ENCODE results near the gene UBE4B. TPM values are rescaled to one million over a fixed set of nuclear protein-coding genes. Genes with fewer than 3 reads are reported as not detected.
"Not testable (repeated sequence)": the region's sequence is repeated elsewhere in the genome, so short reads cannot be mapped to it uniquely, and the experiment has no call there.

Gene UBE4B
- total RNA-seq, 1 donor from 2014 or later: 47.1 TPM

- TF ChIP-seq CTCF (IDR thresholded peaks at IDR 0.05; ENCODE audit: insufficient read depth, low read length, poor library complexity, severe bottlenecking): no peak
- DNase-seq (ENCODE audit: low read depth): no peak
- H3K36me3 ChIP-seq (ENCODE audit: control insufficient read depth, insufficient read depth, low read length): no peaks in the 10 kb centered on the region
- H3K4me3 ChIP-seq (ENCODE audit: low read depth, low read length): no peak overlapping the region
- H3K27me3 ChIP-seq (ENCODE audit: control insufficient read depth, insufficient read depth, low read length): no peaks in the 10 kb centered on the region
These were observed 180.5 kb downstream of the UBE4B start for GRCh38 chr1:10213186-10213705.

GRCh38 chr1:10216090-10216749 lies 183.5 kb downstream of the UBE4B start:
- no peak for TF ChIP-seq CTCF (IDR thresholded peaks at IDR 0.05; ENCODE audit: insufficient read depth, low read length, poor library complexity, severe bottlenecking)
- Histone ChIP-seq H3K36me3 (ENCODE audit: control insufficient read depth, insufficient read depth, low read length) (no peaks in the 10 kb centered on the region), H3K27me3 (ENCODE audit: control insufficient read depth, insufficient read depth, low read length) (no peaks in the 10 kb centered on the region), H3K4me3 (ENCODE audit: low read depth, low read length) (no peak overlapping the region)
- no peak for DNase-seq (ENCODE audit: low read depth)

- Histone ChIP-seq H3K4me3 (ENCODE audit: low read depth, low read length) (no peak overlapping the region), H3K36me3 (ENCODE audit: control insufficient read depth, insufficient read depth, low read length) (no peaks in the 10 kb centered on the region), H3K27me3 (ENCODE audit: control insufficient read depth, insufficient read depth, low read length) (no peaks in the 10 kb centered on the region)
- no peak for DNase-seq (ENCODE audit: low read depth)
- no peak for TF ChIP-seq CTCF (IDR thresholded peaks at IDR 0.05; ENCODE audit: insufficient read depth, low read length, poor library complexity, severe bottlenecking)
These were observed 185.1 kb downstream of the UBE4B start for GRCh38 chr1:10217748-10218441.

- Histone ChIP-seq H3K36me3 (ENCODE audit: control insufficient read depth, insufficient read depth, low read length) (no peaks in the 10 kb centered on the region), H3K4me3 (ENCODE audit: low read depth, low read length) (no peak overlapping the region), H3K27me3 (ENCODE audit: control insufficient read depth, insufficient read depth, low read length) (no peaks in the 10 kb centered on the region)
- TF ChIP-seq CTCF (IDR thresholded peaks at IDR 0.05; ENCODE audit: insufficient read depth, low read length, poor library complexity, severe bottlenecking): no peak
- DNase-seq (ENCODE audit: low read depth): no peak
These were observed 187.4 kb downstream of the UBE4B start for GRCh38 chr1:10220200-10220599.

- H3K27me3 ChIP-seq (ENCODE audit: control insufficient read depth, insufficient read depth, low read length); H3K36me3 ChIP-seq (ENCODE audit: control insufficient read depth, insufficient read depth, low read length); H3K4me3 ChIP-seq (ENCODE audit: low read depth, low read length); DNase-seq (ENCODE audit: low read depth): not testable (repeated sequence)
These were observed 187.9 kb downstream of the UBE4B start for GRCh38 chr1:10220657-10221056.

DNA sequence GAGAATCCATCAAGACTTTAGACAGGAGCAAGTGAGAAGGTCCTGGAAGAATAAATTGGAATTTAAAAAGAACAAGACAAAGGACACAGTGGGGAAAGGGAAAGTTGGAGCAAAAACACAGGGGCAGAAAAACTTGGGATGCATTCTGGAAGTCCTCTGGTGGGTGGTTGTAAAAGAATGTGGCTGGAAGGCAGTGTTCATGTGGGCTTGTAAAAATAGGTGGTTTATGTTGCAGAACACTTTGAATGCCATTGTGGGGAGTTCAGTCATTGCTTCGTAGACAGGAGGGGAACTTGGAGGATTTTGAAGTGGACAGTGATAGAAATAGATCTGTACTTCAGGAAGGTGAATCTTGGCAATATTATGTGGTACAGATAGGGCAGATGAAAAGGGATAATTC lies 192.8 kb downstream of the UBE4B start:
- no peak overlapping the region for H3K4me3 ChIP-seq (ENCODE audit: low read depth, low read length)
- TF ChIP-seq CTCF (IDR thresholded peaks at IDR 0.05; ENCODE audit: insufficient read depth, low read length, poor library complexity, severe bottlenecking): no peak
- H3K27me3 ChIP-seq (ENCODE audit: control insufficient read depth, insufficient read depth, low read length): no peaks in the 10 kb centered on the region
- DNase-seq (ENCODE audit: low read depth): peak; percentile 61
- no peaks in the 10 kb centered on the region for H3K36me3 ChIP-seq (ENCODE audit: control insufficient read depth, insufficient read depth, low read length)
